AG10803 (cell line): ENCODE measurements around the gene ZNF296.
"Not testable (repeated sequence)": the region's sequence is repeated elsewhere in the genome, so short reads cannot be mapped to it uniquely, and the experiment has no call there.

Source experiments
- DNase-seq: peaks from one replicate; pipeline ENCODE4 v3.0.0; 2010; ENCODE audit warnings: low read depth
- H3K4me3 ChIP-seq: 2 replicates; pipeline ENCODE4 v1.5.1; 2011; ENCODE audit warnings: mild to moderate bottlenecking, low read length, control low read depth
- CTCF ChIP-seq: conservative IDR thresholded peaks from 2 replicates; pipeline ENCODE4 v1.5.1; 2011; ENCODE audit warnings: mild to moderate bottlenecking, low read length, control low read depth, inconsistent platforms

ZNF296 gene

DNA sequence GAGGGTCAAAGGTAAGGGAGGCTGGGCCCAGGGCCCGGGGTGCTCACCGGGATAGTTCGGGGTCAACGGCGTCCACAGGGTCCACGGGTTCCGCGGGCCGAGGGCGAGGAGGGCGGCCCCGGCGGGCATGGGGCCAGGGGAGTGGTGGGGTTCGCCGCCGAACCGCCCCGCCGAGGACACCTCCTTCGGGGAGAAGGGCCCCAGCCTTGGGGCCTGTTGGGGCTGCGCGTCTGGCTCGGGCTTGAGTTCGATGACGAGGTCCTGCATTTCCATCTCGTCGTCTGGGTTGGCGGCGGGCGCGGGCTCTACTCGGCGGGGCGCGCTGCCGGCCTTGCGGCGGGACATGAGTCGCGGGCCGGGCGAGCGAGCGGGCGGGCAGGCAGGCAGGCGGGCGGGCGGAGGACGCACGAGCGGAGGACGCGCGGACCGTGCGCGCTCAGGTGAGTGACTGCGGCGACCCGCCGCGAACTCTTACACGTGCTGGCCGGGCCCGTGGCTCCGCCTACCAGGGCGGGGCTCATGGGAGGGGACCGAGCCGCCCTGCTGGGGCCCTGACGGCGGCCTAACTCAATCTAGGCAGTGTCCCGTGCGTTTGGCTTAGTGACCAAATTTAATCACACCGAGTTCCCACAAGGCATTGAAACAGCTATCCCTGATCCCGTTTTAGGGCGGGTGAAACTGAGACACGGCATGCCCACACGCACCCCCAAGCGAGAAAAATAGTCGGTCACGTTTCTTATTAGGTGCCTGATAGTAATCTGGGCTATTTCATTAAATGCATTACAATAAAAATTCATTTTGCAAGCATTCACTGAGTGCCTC, at the start of gene ZNF296:
TSS of gene ZNF296 (minus strand) at position 450 of the 822 bp plus-strand sequence. CDS start at position 345, 105 bp downstream.
- peak within 1 kb of the TSS; percentile 53 for H3K4me3 ChIP-seq
- no peak for DNase-seq
- no peak for TF ChIP-seq CTCF

DNA sequence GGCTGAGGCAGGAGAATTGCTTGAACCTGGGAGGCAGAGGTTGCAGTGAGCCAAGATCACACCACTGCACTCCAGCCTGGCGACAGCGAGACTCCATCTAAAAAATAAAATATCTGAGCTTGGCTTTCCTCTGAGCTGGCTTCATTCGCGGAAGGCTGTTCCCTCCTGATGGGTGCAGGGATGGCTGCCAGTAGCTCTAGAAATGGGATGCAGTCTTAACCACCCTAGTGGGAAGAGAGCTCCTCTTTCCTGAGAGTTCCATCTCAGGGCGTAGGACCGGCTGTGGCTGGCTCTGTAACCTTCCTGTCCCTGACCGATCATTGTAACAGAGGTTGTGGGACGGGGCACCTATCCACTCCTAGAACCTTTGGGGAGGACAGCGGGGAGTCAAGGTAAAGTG, 49.1 kb upstream of the ZNF296 start:
- no peak for TF ChIP-seq CTCF
- H3K4me3 ChIP-seq: no peak overlapping the region
- DNase-seq: no peak

GRCh38 chr19:45124021-45124420, 47.7 kb upstream of the ZNF296 start:
- H3K4me3 ChIP-seq: no peak overlapping the region
- no peak for TF ChIP-seq CTCF

DNA sequence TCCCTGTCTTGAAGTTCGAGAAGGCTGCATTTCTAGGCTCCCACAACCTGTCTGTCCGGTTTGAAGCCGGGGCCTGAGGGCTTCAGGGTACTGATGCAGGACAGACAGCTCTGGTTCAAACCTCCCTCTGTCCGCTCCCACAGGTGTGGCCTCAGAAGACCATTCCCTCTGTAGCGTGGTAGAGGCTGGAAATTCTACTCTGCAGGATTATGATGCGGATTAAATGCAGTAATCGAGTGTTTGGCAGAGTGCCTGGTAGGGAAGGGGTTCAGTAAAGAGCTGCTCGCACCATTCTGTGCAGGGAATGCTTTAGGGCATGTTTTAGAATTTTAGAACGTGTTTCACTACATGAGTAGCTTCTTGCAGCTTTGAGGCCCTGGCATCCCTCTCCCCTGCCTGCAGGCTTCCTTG, 47.2 kb upstream of the ZNF296 start:
- H3K4me3 ChIP-seq: no peak overlapping the region
- no peak for DNase-seq
- TF ChIP-seq CTCF: no peak

More at GRCh38 chr19:45124021-45124420, 47.7 kb upstream of the ZNF296 start:
- DNase-seq: no peak

DNA sequence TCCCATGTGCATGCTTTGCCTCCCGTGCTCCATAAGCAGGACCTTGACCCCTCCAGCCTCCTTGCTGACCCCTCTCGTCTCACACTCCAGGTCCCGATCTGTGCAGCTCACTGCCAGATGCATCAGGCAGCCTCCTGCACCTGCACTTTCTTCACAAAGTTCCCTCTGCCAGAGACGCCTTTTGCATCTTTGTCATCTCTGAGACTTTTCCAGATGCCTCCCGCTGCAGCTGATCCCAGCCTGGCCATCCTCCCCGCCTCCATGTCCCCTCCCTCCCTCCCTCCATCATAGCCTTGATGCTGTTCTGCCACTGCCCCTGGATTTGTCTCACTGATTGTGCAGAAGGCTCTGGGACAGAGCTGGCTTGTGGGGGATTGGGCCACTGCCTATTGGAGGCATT, 46.6 kb upstream of the ZNF296 start:
- no peak for DNase-seq
- no peak for TF ChIP-seq CTCF
- no peak overlapping the region for H3K4me3 ChIP-seq

GRCh38 chr19:45121827-45122345, 45.6 kb upstream of the ZNF296 start:
- no peak overlapping the region for H3K4me3 ChIP-seq
- DNase-seq: no peak
- no peak for TF ChIP-seq CTCF

DNA sequence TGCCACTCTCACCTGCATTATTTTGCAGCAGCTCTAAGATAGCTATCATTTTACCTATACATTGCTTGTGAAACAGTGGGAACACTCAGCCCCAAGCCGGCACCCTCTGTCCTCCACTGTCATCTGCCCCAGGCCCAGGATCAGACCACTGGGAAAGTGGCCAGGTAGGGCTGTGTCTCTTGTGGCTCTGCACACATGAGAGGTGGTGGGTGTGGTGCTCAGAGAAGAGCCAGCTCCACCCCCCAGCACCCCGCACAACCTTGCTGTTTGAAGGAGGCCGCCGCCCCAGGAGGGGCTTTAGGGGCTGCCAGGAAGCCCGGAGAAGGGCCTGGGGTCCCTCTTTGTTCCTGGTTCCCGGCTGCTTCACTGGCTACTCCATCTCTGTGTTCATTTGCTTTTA, 43.3 kb upstream of the ZNF296 start:
- no peak for DNase-seq
- H3K4me3 ChIP-seq: no peak overlapping the region
- TF ChIP-seq CTCF: no peak

- DNase-seq, H3K4me3 ChIP-seq: not testable (repeated sequence)
Observed at GRCh38 chr19:45118591-45119355, 42.5 kb upstream of the ZNF296 start.
